Endothelial cell of umbilical vein (primary cell): ENCODE measurements around the gene EEF2K. TPM values are rescaled to one million over a fixed set of nuclear protein-coding genes. Genes with fewer than 3 reads are reported as not detected.

ENCODE experiments used
- BruUV-seq: library from RNA; stranded (reverse); fragments of 400-500 nt; replicated peaks from 2 replicates; lab custom pipeline; 2021; lab: Mats Ljungman, UMichigan
- CTCF ChIA-PET: fragments of 300-600, 350-600 bp; sonication (Branson Sonifier 250); formaldehyde crosslinking; loops from one replicate; lab custom pipeline; 2021; ENCODE audit warnings: antibody characterized with exemption, inconsistent platforms; lab: Charles Lee
- POLR2A ChIA-PET: fragments of 300-600, 350-600 bp; sonication (Branson Sonifier 250); formaldehyde crosslinking; loops from one replicate; lab custom pipeline; 2021; ENCODE audit warnings: antibody characterized with exemption, inconsistent platforms; lab: Charles Lee
- DNase-seq: peaks from one replicate; pipeline ENCODE4 v3.0.0-alpha.2; 2011; ENCODE audit warnings: low read depth, low spot score
- FAIRE-seq: peaks from 2 replicates; lab custom pipeline; 2011; peaks lifted over from hg19 to GRCh38; lab: Jason Lieb, UNC
- H2AFZ ChIP-seq: 2 replicates; pipeline ENCODE4 v1.6.0; 2012; ENCODE audit warnings: low read depth, low read length, control low read depth, inconsistent platforms
- H3K27ac ChIP-seq: 2 replicates; pipeline ENCODE4 v1.5.1; 2011; ENCODE audit warnings: low read depth, mild to moderate bottlenecking, control low read depth, low read length, moderate library complexity; ENCODE audit not compliant: insufficient read depth
- H3K27me3 ChIP-seq, 2 experiments: 2 replicates each; pipeline versions ENCODE4 v1.6.0 to v1.6.1; 2011; ENCODE audit warnings: low read length in 2 of 2, mixed read lengths in 1 of 2; ENCODE audit not compliant: control insufficient read depth in 2 of 2, insufficient read depth in 2 of 2
- H3K36me3 ChIP-seq, 2 experiments: 2 replicates in 1 of 2; 3 replicates in 1 of 2; pipeline ENCODE4 v1.5.1; 2011; ENCODE audit warnings: low read length in 2 of 2, mild to moderate bottlenecking in 1 of 2, moderate library complexity in 1 of 2; ENCODE audit not compliant: control insufficient read depth in 2 of 2, insufficient read depth in 2 of 2; ENCODE audit errors: extremely low read depth in 1 of 2
- H3K4me1 ChIP-seq: 3 replicates; pipeline ENCODE4 v1.5.1; 2011; ENCODE audit warnings: mild to moderate bottlenecking, low read length; ENCODE audit not compliant: control insufficient read depth, insufficient read depth; ENCODE audit errors: extremely low read depth
- H3K4me2 ChIP-seq: 2 replicates; pipeline ENCODE4 v1.6.1; 2011; ENCODE audit warnings: low read length, control low read depth, mixed read lengths; ENCODE audit not compliant: insufficient read depth
- H3K4me3 ChIP-seq, 3 experiments: fragments of 200-600 bp in 1 of 3; sonication (generic), shearing (Covaris generic) in 1 of 3; replicated peaks in 1 of 3; 2 replicates each; pipeline ENCODE4 v1.5.1; 2011 to 2016; ENCODE audit warnings: control low read depth in 3 of 3, low read length in 3 of 3, mild to moderate bottlenecking in 2 of 3, inconsistent platforms in 1 of 3, low read depth in 1 of 3, moderate library complexity in 1 of 3; ENCODE audit not compliant: insufficient read depth in 1 of 3
- H3K79me2 ChIP-seq: 2 replicates; pipeline ENCODE4 v1.6.0; 2012; ENCODE audit warnings: low read length, inconsistent platforms; ENCODE audit not compliant: control insufficient read depth, insufficient read depth
- H3K9ac ChIP-seq: replicated peaks from 2 replicates; pipeline ENCODE3; 2011; ENCODE audit warnings: low read length, control low read depth; ENCODE audit not compliant: insufficient read depth; ENCODE audit errors: extremely low read depth
- H3K9me1 ChIP-seq: replicated peaks from 3 replicates; pipeline ENCODE4 v1.6.0; 2011; ENCODE audit warnings: mild to moderate bottlenecking, low read length; ENCODE audit not compliant: control insufficient read depth, insufficient read depth; ENCODE audit errors: extremely low read depth
- H3K9me3 ChIP-seq: replicated peaks from 2 replicates; pipeline ENCODE4 v1.5.1; 2012; ENCODE audit warnings: low read length, inconsistent platforms; ENCODE audit not compliant: control insufficient read depth, insufficient read depth
- H4K20me1 ChIP-seq: replicated peaks from 2 replicates; pipeline ENCODE3; 2011; ENCODE audit warnings: mild to moderate bottlenecking, low read length; ENCODE audit not compliant: control insufficient read depth, insufficient read depth; ENCODE audit errors: extremely low read depth
- CTCF ChIP-seq, 2 donors: IDR thresholded peaks; 1 replicate in 1 of 2; 2 replicates in 1 of 2; pipeline ENCODE4 v1.5.1; 2011; ENCODE audit warnings: low read length in 2 of 2, mild to moderate bottlenecking in 2 of 2, moderate library complexity in 2 of 2, control low read depth in 1 of 2, inconsistent platforms in 1 of 2, low read depth in 1 of 2; ENCODE audit not compliant: insufficient read depth in 1 of 2; ENCODE audit errors: extremely low read depth in 1 of 2
- EZH2 ChIP-seq: IDR thresholded peaks from 2 replicates; pipeline ENCODE4 v1.6.1; 2012; ENCODE audit warnings: borderline replicate concordance, low read depth, mild to moderate bottlenecking, moderate library complexity, low read length, inconsistent platforms; ENCODE audit not compliant: severe bottlenecking
- FOS ChIP-seq: IDR thresholded peaks from 2 replicates; pipeline ENCODE4 v1.6.1; 2011; ENCODE audit warnings: mild to moderate bottlenecking, low read length, moderate library complexity, borderline replicate concordance; ENCODE audit not compliant: insufficient read depth
- GATA2 ChIP-seq: IDR thresholded peaks from 2 replicates; pipeline ENCODE4 v1.7.0; 2011; ENCODE audit warnings: low read depth, mild to moderate bottlenecking, moderate library complexity, mixed read lengths, low read length; ENCODE audit not compliant: insufficient read length, insufficient read depth
- JUN ChIP-seq: IDR thresholded peaks from 2 replicates; pipeline ENCODE4 v1.6.1; 2011; ENCODE audit warnings: borderline replicate concordance, low read depth; ENCODE audit not compliant: insufficient read length, insufficient read depth
- MAX ChIP-seq: IDR thresholded peaks from 2 replicates; pipeline ENCODE4 v1.6.1; 2011; ENCODE audit not compliant: insufficient read depth, insufficient read length
- MYC ChIP-seq: IDR thresholded peaks from one replicate; pipeline ENCODE4 v1.6.1; 2011; ENCODE audit warnings: mild to moderate bottlenecking, low read depth, low read length
- POLR2A ChIP-seq: IDR thresholded peaks from 2 replicates; pipeline ENCODE4 v1.6.1; 2012; ENCODE audit warnings: low read depth, mild to moderate bottlenecking, control low read depth, low read length
- POLR2AphosphoS5 ChIP-seq: IDR thresholded peaks from 2 replicates; pipeline ENCODE4 v1.6.1; 2012; ENCODE audit warnings: low read depth, mild to moderate bottlenecking, control low read depth, low read length, moderate library complexity; ENCODE audit not compliant: insufficient read depth
- dilution Hi-C: fragments of 300-500 bp; cut with MboI; formaldehyde crosslinking; loops from one replicate; pipeline ENCODE4 v1.15.0; 2019; ENCODE audit warnings: low sequenced_read_pairs; ENCODE audit not compliant: extremely low pct_ligation_motif_present
- intact Hi-C: fragments of 100-400 bp; cut with micrococcal nuclease; formaldehyde crosslinking; loops from one replicate; pipeline ENCODE4 v1.10.0; 2022
- polyA plus RNA-seq, 4 experiments: library from polyadenylated mRNA; depleted of rRNA in 3 of 4; stranded (reverse) in 3 of 4; unstranded in 1 of 4; fragments of >200 nt; gene quantifications; 2 replicates each; pipeline versions ENCODE4 v1.2.1 to v1.2.3, GENCODE V29; 2011 to 2012; ENCODE audit warnings: missing spikeins in 1 of 4
- total RNA-seq: library from RNA; stranded (reverse); gene quantifications from 2 replicates; pipeline ENCODE4 v1.2.3, GENCODE V29; 2021

Gene EEF2K
- total and polyA plus RNA-seq, 2 donors (not counting 3 experiments of a cell fraction or from before 2014, with no cell fraction given) = 16.0 to 48.6 TPM

GRCh38 chr16:22257440-22257839 is 51.4 kb downstream of the EEF2K start:
- intact Hi-C loops = no loop called here
- ChIA-PET CTCF (no interaction called here), POLR2A (no interaction called here)
- H3K9me3 ChIP-seq = no peaks in the 10 kb centered on the region
- no peaks in the 10 kb centered on the region for H3K9me1 ChIP-seq
- H3K27me3 ChIP-seq = no peaks in the 10 kb centered on the region
- peaks cover 19 to 34% of the 10 kb centered on the region in 2 experiments for H3K36me3 ChIP-seq
- no TSS peak for BruUV-seq
- DNase-seq (no peak), FAIRE-seq (no peak)
- no peak overlapping the region for H3K9ac ChIP-seq
- dilution Hi-C loops = no loop called here
- H3K79me2 ChIP-seq = no peaks in the 10 kb centered on the region
- no peaks in the 10 kb centered on the region for H4K20me1 ChIP-seq
- H3K4me2 ChIP-seq = no peak overlapping the region
- TF ChIP-seq POLR2AphosphoS5 (no peak), POLR2A (no peak), FOS (no peak), MAX (no peak), GATA2 (no peak), JUN (no peak), MYC (no peak), EZH2 (no peak), CTCF (IDR thresholded peaks at IDR 0.05; ENCODE audit: extremely low read depth in 1 of 2, insufficient read depth in 1 of 2, low read depth in 1 of 2, low read length in 2 of 2) (no peak)
- H2AFZ ChIP-seq = no peak overlapping the region
- no peak overlapping the region for H3K4me3 ChIP-seq
- H3K4me1 ChIP-seq = peaks cover 4% of the 10 kb centered on the region
- H3K27ac ChIP-seq = no peak overlapping the region
